ENCODE measurements around the gene DPYSL5.
A peak's percentile ranks its signal among the peaks of the same experiment; 100 is the strongest.

Gene DPYSL5

GRCh38 chr2:26941486-26941885, 93.6 kb downstream of the DPYSL5 start:
- Histone ChIP-seq H3K9me3 (ENCODE audit: low read length) (no peaks in the 10 kb centered on the region), H3K27me3 (ENCODE audit: insufficient read depth, low read length) (peaks cover 3% of the 10 kb centered on the region; the same call in 1 of the 2 replicates), H3K79me2 (ENCODE audit: insufficient read depth, low read length) (no peaks in the 10 kb centered on the region), H3K4me1 (ENCODE audit: insufficient read depth, low read length, severe bottlenecking) (no peaks in the 10 kb centered on the region), H2AFZ (ENCODE audit: low read length) (no peak overlapping the region), H3K4me2 (ENCODE audit: low read length) (no peak overlapping the region), H4K20me1 (ENCODE audit: insufficient read depth, low read length) (no peaks in the 10 kb centered on the region), H3K36me3 (ENCODE audit: insufficient read depth, low read length) (no peaks in the 10 kb centered on the region), H3K27ac (ENCODE audit: low read depth, low read length, poor library complexity, severe bottlenecking) (no peak overlapping the region), H3K4me3 (ENCODE audit: low read depth, low read length, poor library complexity, severe bottlenecking) (no peak overlapping the region), H3F3A (ENCODE audit: insufficient read depth, low read length) (no peaks in the 10 kb centered on the region), H3K9me2 (ENCODE audit: low read depth, low read length) (no peaks in the 10 kb centered on the region), H3K9ac (ENCODE audit: low read length) (no peak overlapping the region)
- TF ChIP-seq EZH2 (IDR thresholded peaks at IDR 0.05; ENCODE audit: borderline replicate concordance, low read length) (no peak), CTCF (IDR thresholded peaks at IDR 0.05; ENCODE audit: low read length) (no peak)

GRCh38 chr2:26942543-26943295, 94.8 kb downstream of the DPYSL5 start:
- Histone ChIP-seq H3K9me2 (ENCODE audit: low read depth, low read length) (no peaks in the 10 kb centered on the region), H2AFZ (ENCODE audit: low read length) (no peak overlapping the region), H3K79me2 (ENCODE audit: insufficient read depth, low read length) (no peaks in the 10 kb centered on the region), H3K9ac (ENCODE audit: low read length) (no peak overlapping the region), H3K4me3 (ENCODE audit: low read depth, low read length, poor library complexity, severe bottlenecking) (no peak overlapping the region), H3K4me2 (ENCODE audit: low read length) (no peak overlapping the region), H3K4me1 (ENCODE audit: insufficient read depth, low read length, severe bottlenecking) (no peaks in the 10 kb centered on the region), H3K27me3 (ENCODE audit: insufficient read depth, low read length) (peaks cover 3% of the 10 kb centered on the region; the same call in 1 of the 2 replicates), H3F3A (ENCODE audit: insufficient read depth, low read length) (no peaks in the 10 kb centered on the region), H3K36me3 (ENCODE audit: insufficient read depth, low read length) (no peaks in the 10 kb centered on the region), H4K20me1 (ENCODE audit: insufficient read depth, low read length) (no peaks in the 10 kb centered on the region), H3K27ac (ENCODE audit: low read depth, low read length, poor library complexity, severe bottlenecking) (no peak overlapping the region), H3K9me3 (ENCODE audit: low read length) (no peaks in the 10 kb centered on the region)
- TF ChIP-seq CTCF (IDR thresholded peaks at IDR 0.05; ENCODE audit: low read length) (peak; percentile 67), EZH2 (IDR thresholded peaks at IDR 0.05; ENCODE audit: borderline replicate concordance, low read length) (no peak)

- no peaks in the 10 kb centered on the region for H3K9me3 ChIP-seq (ENCODE audit: low read length)
- H3K9ac ChIP-seq (ENCODE audit: low read length), result no peak overlapping the region
- H3K4me3 ChIP-seq (ENCODE audit: low read depth, low read length, poor library complexity, severe bottlenecking), result no peak overlapping the region
- no peaks in the 10 kb centered on the region for H3K36me3 ChIP-seq (ENCODE audit: insufficient read depth, low read length)
- no peak overlapping the region for H3K4me2 ChIP-seq (ENCODE audit: low read length)
- no peaks in the 10 kb centered on the region for H3K4me1 ChIP-seq (ENCODE audit: insufficient read depth, low read length, severe bottlenecking)
- no peaks in the 10 kb centered on the region for H3F3A ChIP-seq (ENCODE audit: insufficient read depth, low read length)
- H2AFZ ChIP-seq (ENCODE audit: low read length), result no peak overlapping the region
- no peaks in the 10 kb centered on the region for H4K20me1 ChIP-seq (ENCODE audit: insufficient read depth, low read length)
- H3K9me2 ChIP-seq (ENCODE audit: low read depth, low read length), result no peaks in the 10 kb centered on the region
- no peaks in the 10 kb centered on the region; the same call in 1 of the 2 replicates for H3K27me3 ChIP-seq (ENCODE audit: insufficient read depth, low read length)
- H3K79me2 ChIP-seq (ENCODE audit: insufficient read depth, low read length), result no peaks in the 10 kb centered on the region
- TF ChIP-seq EZH2 (IDR thresholded peaks at IDR 0.05; ENCODE audit: borderline replicate concordance, low read length), result no peak
- TF ChIP-seq CTCF (IDR thresholded peaks at IDR 0.05; ENCODE audit: low read length), result no peak
- no peak overlapping the region for H3K27ac ChIP-seq (ENCODE audit: low read depth, low read length, poor library complexity, severe bottlenecking)
Measured at GRCh38 chr2:26945991-26946750, 98.2 kb downstream of the DPYSL5 start.
